ENCODE measurements around the gene SMIM44. TPM values are rescaled to one million over a fixed set of nuclear protein-coding genes. Genes with fewer than 3 reads are reported as not detected.

Gene SMIM44
- total RNA-seq, 1 donor = not detected

- peak; percentile 70 for DNase-seq (ENCODE audit: insufficient read length, low spot score, missing footprints)
- Histone ChIP-seq H2AFZ (ENCODE audit: low read length) (no peak overlapping the region), H3K4me2 (ENCODE audit: insufficient read depth, low read length) (no peak overlapping the region), H3K79me2 (ENCODE audit: insufficient read depth, low read length) (peaks cover 6% of the 10 kb centered on the region), H3K4me1 (ENCODE audit: insufficient read depth, low read length) (no peaks in the 10 kb centered on the region), H3K4me3 (ENCODE audit: insufficient read depth, low read length) (no peak overlapping the region), H3K27me3 (ENCODE audit: insufficient read depth, low read length) (no peaks in the 10 kb centered on the region), H4K20me1 (ENCODE audit: insufficient read depth, low read length) (peaks cover 4% of the 10 kb centered on the region), H3K9me3 (ENCODE audit: low read depth, low read length) (no peaks in the 10 kb centered on the region), H3K27ac (ENCODE audit: low read depth, low read length) (no peak overlapping the region), H3K36me3 (ENCODE audit: insufficient read depth, low read length) (peaks cover 31% of the 10 kb centered on the region)
- TF ChIP-seq CTCF (IDR thresholded peaks at IDR 0.05; ENCODE audit: extremely low read depth, low read depth, low read length) = no peak
These were observed 9.0 kb upstream of the SMIM44 start for GRCh38 chr19:3492131-3492839.

- H3K36me3 ChIP-seq (ENCODE audit: insufficient read depth, low read length) = peaks cover 28% of the 10 kb centered on the region
- no peak overlapping the region for H2AFZ ChIP-seq (ENCODE audit: low read length)
- H4K20me1 ChIP-seq (ENCODE audit: insufficient read depth, low read length) = peaks cover 3% of the 10 kb centered on the region
- no peak overlapping the region for H3K4me2 ChIP-seq (ENCODE audit: insufficient read depth, low read length)
- H3K4me3 ChIP-seq (ENCODE audit: insufficient read depth, low read length) = no peak overlapping the region
- H3K27ac ChIP-seq (ENCODE audit: low read depth, low read length) = no peak overlapping the region
- H3K4me1 ChIP-seq (ENCODE audit: insufficient read depth, low read length) = no peaks in the 10 kb centered on the region
- no peak for TF ChIP-seq CTCF (IDR thresholded peaks at IDR 0.05; ENCODE audit: extremely low read depth, low read depth, low read length)
- no peaks in the 10 kb centered on the region for H3K79me2 ChIP-seq (ENCODE audit: insufficient read depth, low read length)
- no peaks in the 10 kb centered on the region for H3K27me3 ChIP-seq (ENCODE audit: insufficient read depth, low read length)
- H3K9me3 ChIP-seq (ENCODE audit: low read depth, low read length) = no peaks in the 10 kb centered on the region
- peak; percentile 68 for DNase-seq (ENCODE audit: insufficient read length, low spot score, missing footprints)
These were observed 8.3 kb upstream of the SMIM44 start for GRCh38 chr19:3491396-3492119.

- Histone ChIP-seq H4K20me1 (ENCODE audit: insufficient read depth, low read length) (no peaks in the 10 kb centered on the region), H2AFZ (ENCODE audit: low read length) (no peak overlapping the region), H3K9me3 (ENCODE audit: low read depth, low read length) (no peaks in the 10 kb centered on the region), H3K79me2 (ENCODE audit: insufficient read depth, low read length) (no peaks in the 10 kb centered on the region), H3K27me3 (ENCODE audit: insufficient read depth, low read length) (peaks cover 41% of the 10 kb centered on the region), H3K27ac (ENCODE audit: low read depth, low read length) (no peak overlapping the region), H3K4me2 (ENCODE audit: insufficient read depth, low read length) (no peak overlapping the region), H3K4me1 (ENCODE audit: insufficient read depth, low read length) (no peaks in the 10 kb centered on the region), H3K36me3 (ENCODE audit: insufficient read depth, low read length) (no peaks in the 10 kb centered on the region), H3K4me3 (ENCODE audit: insufficient read depth, low read length) (no peak overlapping the region)
- DNase-seq (ENCODE audit: insufficient read length, low spot score, missing footprints) = peak; percentile 71
- TF ChIP-seq CTCF (IDR thresholded peaks at IDR 0.05; ENCODE audit: extremely low read depth, low read depth, low read length) = no peak
These were observed 575 bp downstream of the SMIM44 start for GRCh38 chr19:3482507-3483225.

Data from osteoblast (primary cell).